NCI-H2171 treated with DMSO at 0.1 percent for 48 hours (cell line): Measurements from ENCODE around the gene EML3.
A peak's percentile ranks its signal among the peaks of the same experiment; 100 is the strongest.
"Not testable (repeated sequence)": the region's sequence is repeated elsewhere in the genome, so short reads cannot be mapped to it uniquely, and the experiment has no call there.

Experiments
- DNase-seq: peaks from one replicate; lab custom pipeline; 2025; lab: John Stamatoyannopoulos, UW

EML3 gene

GRCh38 chr11:62595124-62595523 is 17.5 kb downstream of the EML3 start:
- DNase-seq, result no peak

- DNase-seq, result peak; percentile 55
Measured at GRCh38 chr11:62593434-62594044, 19.0 kb downstream of the EML3 start.

- DNase-seq, result no peak
Measured at GRCh38 chr11:62592989-62593421, 19.6 kb downstream of the EML3 start.

- no peak for DNase-seq
Measured at GRCh38 chr11:62592146-62592815, 20.3 kb downstream of the EML3 start.

- DNase-seq, result peak; percentile 100
Measured at GRCh38 chr11:62591448-62592145, 21.0 kb downstream of the EML3 start, which contains the start of gene TUT1. TSS of gene TUT1 (minus strand) at chr11:62591523. CDS start at chr11:62591485, 38 bp downstream.

GRCh38 chr11:62588966-62589637 is 23.5 kb downstream of the EML3 start:
- DNase-seq, result peak; percentile 27

- DNase-seq, result not testable (repeated sequence)
Measured at GRCh38 chr11:62585356-62585755, 27.2 kb downstream of the EML3 start.

- not testable (repeated sequence) for DNase-seq
Measured at GRCh38 chr11:62581735-62582134, 30.8 kb downstream of the EML3 start.

GRCh38 chr11:62580959-62581715 is 31.4 kb downstream of the EML3 start:
- DNase-seq, result no peak

GRCh38 chr11:62579252-62579651 is 33.3 kb downstream of the EML3 start:
- no peak for DNase-seq

GRCh38 chr11:62578541-62578940 is 34.0 kb downstream of the EML3 start:
- no peak for DNase-seq

- no peak for DNase-seq
Measured at GRCh38 chr11:62577046-62577714, 35.4 kb downstream of the EML3 start.

GRCh38 chr11:62575837-62576236 is 36.7 kb downstream of the EML3 start:
- DNase-seq, result no peak

GRCh38 chr11:62575156-62575555 is 37.4 kb downstream of the EML3 start:
- no peak for DNase-seq

GRCh38 chr11:62574363-62575071 is 38.1 kb downstream of the EML3 start:
- peak; percentile 43 for DNase-seq

- DNase-seq, result peak; percentile 100
Measured at GRCh38 chr11:62573592-62574362, 38.8 kb downstream of the EML3 start, which contains the start of gene EEF1G. TSS of gene EEF1G (minus strand) at chr11:62573891. CDS start at chr11:62573842, 49 bp downstream.

- DNase-seq, result peak; percentile 38
Measured at GRCh38 chr11:62573006-62573591, 39.5 kb downstream of the EML3 start.

GRCh38 chr11:62572431-62572830 is 40.1 kb downstream of the EML3 start:
- no peak for DNase-seq

- DNase-seq, result not testable (repeated sequence)
Measured at GRCh38 chr11:62571493-62571892, 41.1 kb downstream of the EML3 start.
